Epithelial cell of esophagus (primary cell): ENCODE results near the gene GUCY2C.

Experiments
- DNase-seq: peaks from one replicate; pipeline ENCODE4 v3.0.0; 2010; ENCODE audit warnings: low read depth
- H3K4me3 ChIP-seq: 2 replicates; pipeline ENCODE4 v1.5.1; 2011; ENCODE audit warnings: mild to moderate bottlenecking, low read length, control low read depth
- TF ChIP-seq, protein P1 (sequence below): IDR thresholded peaks from 2 replicates; pipeline ENCODE4 v1.5.1; 2011; ENCODE audit warnings: low read depth, mild to moderate bottlenecking, low read length, control low read depth, inconsistent platforms; ENCODE audit not compliant: insufficient read depth; ENCODE audit errors: missing control alignments

The GUCY2C gene

DNA sequence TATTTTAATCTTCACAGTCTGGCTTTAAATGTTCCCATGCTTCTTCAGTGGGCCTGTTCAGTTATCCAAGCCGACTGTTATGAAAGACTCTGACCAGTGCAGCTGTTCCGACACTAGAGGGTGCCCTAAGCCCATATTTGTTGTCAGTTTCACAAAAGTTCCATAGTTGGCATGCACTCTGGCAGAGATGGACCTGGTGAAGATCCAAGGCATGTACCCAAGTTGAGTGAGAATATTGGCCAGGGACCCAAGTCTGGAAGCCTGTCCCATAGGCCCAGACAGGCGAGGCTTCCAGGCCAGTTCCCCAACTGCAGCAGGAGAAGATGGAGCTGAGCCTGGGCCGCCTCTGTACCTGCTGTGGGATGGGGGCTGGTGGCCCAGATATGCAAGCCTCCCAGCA lies 27.4 kb upstream of the GUCY2C start:
- TF ChIP-seq, protein P1, sequence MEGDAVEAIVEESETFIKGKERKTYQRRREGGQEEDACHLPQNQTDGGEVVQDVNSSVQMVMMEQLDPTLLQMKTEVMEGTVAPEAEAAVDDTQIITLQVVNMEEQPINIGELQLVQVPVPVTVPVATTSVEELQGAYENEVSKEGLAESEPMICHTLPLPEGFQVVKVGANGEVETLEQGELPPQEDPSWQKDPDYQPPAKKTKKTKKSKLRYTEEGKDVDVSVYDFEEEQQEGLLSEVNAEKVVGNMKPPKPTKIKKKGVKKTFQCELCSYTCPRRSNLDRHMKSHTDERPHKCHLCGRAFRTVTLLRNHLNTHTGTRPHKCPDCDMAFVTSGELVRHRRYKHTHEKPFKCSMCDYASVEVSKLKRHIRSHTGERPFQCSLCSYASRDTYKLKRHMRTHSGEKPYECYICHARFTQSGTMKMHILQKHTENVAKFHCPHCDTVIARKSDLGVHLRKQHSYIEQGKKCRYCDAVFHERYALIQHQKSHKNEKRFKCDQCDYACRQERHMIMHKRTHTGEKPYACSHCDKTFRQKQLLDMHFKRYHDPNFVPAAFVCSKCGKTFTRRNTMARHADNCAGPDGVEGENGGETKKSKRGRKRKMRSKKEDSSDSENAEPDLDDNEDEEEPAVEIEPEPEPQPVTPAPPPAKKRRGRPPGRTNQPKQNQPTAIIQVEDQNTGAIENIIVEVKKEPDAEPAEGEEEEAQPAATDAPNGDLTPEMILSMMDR: peak; percentile 69
- H3K4me3 ChIP-seq: no peak overlapping the region
- DNase-seq: peak; percentile 70

DNA sequence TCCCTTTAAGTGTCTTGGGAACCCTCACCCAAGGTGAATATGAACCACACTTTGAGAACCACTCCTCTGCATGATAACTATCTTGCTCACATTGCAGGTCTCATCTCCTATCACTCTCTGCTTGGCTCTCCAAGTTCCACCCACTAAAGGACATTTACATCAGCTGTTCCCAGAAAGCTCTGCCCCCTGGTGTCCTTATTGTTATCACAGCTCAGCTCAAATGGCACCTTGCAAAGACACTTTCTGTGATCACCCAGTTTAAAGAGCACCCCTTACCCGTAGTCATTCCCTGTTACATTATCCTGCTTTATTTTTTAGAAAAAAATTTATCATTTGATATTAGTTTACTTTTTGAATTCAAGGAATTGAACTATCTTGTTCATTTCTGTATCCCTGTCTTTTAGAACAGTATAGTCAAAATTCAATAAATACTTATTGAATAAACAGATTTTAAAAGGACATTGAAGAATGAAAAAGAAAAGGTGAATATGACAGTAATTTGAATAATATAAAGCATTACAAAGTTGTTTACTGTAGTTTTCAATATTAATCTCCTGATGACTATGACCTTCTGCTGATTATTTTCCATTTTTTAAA lies 20.5 kb upstream of the GUCY2C start:
- peak; percentile 70 for DNase-seq
- H3K4me3 ChIP-seq: no peak overlapping the region
- TF ChIP-seq, protein P1: peak; percentile 66

GRCh38 chr12:14714437-14714836 lies 18.0 kb upstream of the GUCY2C start:
- TF ChIP-seq, protein P1: no peak
- DNase-seq: no peak
- no peak overlapping the region for H3K4me3 ChIP-seq

DNA sequence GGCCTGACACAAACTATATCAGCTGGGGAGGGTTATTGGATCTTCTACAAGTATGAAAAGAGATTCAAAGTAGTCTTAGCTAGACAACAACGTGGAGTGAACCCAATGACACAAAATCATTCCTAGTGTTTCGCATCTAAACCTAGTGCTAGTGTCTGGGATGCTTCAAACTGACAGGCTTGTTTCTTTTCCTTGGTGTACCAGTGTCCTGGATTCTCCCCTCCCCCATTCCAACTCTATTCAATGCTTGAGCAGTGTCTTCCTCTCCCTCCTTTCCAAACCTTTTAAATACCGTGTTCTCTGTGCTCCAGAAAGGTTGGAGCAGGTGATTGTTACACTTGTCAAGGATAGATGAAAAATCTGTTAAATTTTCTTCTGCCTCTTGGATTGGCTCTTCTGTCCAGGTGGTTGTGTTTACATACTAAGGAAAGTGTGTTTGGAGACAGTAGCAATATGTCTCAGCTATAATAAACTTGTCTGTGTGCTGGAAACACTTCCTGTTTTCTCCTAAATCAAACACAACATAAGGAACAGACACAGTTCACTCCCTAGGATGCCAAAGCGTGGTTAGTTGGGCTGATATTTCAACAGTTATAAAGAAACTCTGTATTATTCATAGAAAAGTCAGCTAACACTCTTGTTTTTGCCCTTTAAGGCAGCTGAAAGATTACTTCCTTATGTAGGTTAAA lies 14.4 kb upstream of the GUCY2C start:
- no peak overlapping the region for H3K4me3 ChIP-seq
- TF ChIP-seq, protein P1: no peak
- DNase-seq: no peak

- DNase-seq: no peak
- H3K4me3 ChIP-seq: no peak overlapping the region
- TF ChIP-seq, protein P1: no peak
These were observed 5.6 kb upstream of the GUCY2C start for GRCh38 chr12:14701809-14702568.

- TF ChIP-seq, protein P1: no peak
- H3K4me3 ChIP-seq: no peak overlapping the region
- DNase-seq: no peak
These were observed 4.5 kb upstream of the GUCY2C start for GRCh38 chr12:14700935-14701334.
